ENCODE results near the gene ADAMTS14.
"Not testable (repeated sequence)": the region's sequence is repeated elsewhere in the genome, so short reads cannot be mapped to it uniquely, and the experiment has no call there.

ADAMTS14 gene

DNA sequence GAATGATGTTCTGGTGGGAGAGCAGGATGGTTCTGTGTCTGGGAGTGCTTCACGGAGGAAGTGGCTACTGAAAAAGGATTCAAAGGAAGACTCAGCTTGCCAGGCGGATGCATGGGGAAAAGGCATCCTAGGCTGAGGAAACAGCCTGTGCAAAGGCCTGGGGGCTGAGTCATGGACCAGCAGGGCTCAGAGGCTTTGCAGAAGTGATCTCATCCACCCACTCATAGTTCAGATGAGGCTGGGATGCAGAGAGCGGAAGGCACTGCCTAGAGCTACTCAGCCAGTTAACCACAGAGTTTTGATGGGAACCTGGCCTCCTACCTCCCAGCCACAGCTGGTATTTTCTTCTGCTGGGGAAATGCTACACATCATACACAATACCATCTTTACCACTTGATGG is 15.8 kb upstream of the ADAMTS14 start:
- DNase-seq, result no peak

GRCh38 chr10:70657041-70657440 is 15.3 kb upstream of the ADAMTS14 start:
- no peak for DNase-seq

GRCh38 chr10:70658582-70659136 is 13.6 kb upstream of the ADAMTS14 start:
- DNase-seq, result no peak

GRCh38 chr10:70659306-70659705 is 13.0 kb upstream of the ADAMTS14 start:
- no peak for DNase-seq

DNA sequence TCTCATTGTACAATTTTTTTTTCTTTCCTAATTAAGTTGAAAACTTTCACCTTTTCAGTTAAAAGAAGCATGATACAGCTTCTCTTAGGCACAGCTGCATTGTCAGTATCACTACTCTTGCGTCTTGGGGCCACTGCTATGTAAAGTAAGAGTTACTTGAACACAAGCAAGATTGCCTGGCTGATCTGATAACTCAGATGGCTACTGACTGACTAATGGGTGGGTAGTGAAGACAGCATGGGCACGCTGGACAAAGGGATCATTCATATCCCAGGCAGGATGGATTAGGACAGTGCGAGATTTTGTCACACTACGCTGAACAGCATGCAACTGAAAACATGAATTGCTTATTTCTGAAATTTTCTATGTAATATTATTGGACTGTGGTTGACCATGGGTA is 11.6 kb upstream of the ADAMTS14 start:
- DNase-seq, result no peak

DNA sequence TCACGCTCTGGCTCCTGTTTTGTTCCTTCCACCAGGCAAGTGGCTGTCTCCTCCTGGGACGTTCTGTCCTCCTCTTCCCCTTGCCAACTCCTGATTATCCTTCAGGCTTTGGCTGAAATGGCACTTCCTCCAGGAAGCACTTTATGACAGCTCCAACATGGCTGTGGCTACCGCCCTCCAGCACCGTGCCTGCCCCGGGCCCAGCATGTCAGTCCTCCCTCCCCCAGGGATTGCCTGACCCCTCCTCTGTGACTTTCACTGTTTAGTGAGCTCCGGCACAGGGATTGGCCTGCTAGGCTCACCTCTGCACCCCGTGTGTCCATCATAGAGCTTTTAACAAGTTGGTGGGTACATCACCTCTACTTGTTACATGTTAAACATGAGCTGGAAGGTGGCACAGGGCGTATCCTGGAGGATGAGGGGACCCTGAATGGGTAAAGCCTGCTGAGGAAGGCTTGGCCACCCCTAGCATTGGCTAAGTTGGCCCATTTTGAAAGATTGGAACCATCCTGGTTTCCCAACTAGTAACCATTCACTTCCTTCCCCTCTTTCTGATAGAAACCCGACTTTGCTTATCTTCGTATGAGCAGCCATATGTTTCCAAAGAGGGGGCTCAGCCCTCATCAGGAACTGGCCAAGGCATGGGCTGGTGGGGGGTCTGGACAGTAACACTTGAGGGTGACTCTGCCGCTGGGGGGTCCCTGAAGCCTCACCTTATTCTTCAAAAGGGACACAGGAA is 10.5 kb upstream of the ADAMTS14 start:
- DNase-seq, result no peak

DNA sequence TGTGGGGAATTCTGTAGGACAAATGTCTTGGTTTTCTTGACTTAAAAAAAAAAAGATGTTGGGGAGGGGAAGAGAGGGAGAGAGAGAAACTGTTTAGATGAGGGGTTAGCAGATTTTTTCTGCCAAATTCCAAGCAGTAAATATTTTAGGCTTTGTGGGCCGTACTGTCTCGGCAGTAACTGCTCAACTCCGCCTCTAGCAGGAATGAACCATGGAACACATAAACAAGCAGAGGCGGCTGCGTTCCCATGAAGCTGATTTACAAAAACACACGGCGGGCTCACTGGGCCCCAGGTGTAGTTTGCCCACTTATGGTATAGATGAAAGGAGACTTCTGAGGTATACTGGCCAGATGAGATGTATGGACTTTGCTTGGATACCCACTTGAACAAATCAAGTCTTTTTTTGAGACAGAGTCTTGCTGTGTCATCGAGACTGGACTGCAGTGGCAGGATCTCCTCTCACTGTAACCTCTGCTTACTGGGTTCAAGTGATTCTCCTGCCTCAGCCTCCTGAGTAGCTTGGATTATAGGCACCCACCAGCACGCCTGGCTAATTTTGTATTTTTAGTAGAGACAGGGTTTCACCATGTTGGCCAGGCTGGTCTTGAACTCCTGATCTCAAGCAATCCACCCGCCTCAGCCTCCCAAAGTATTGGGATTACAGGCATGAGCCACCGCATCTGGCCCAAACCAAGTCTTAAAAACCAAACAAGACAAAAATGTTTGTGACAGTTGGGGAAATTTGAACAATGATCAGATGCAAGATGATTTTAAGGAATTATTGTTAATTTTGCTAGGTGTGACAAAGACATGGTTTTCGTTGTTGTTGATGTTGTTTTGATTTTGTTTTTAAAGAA is 9.7 kb upstream of the ADAMTS14 start:
- DNase-seq, result no peak

GRCh38 chr10:70663458-70664409 is 8.6 kb upstream of the ADAMTS14 start:
- not testable (repeated sequence) for DNase-seq

DNA sequence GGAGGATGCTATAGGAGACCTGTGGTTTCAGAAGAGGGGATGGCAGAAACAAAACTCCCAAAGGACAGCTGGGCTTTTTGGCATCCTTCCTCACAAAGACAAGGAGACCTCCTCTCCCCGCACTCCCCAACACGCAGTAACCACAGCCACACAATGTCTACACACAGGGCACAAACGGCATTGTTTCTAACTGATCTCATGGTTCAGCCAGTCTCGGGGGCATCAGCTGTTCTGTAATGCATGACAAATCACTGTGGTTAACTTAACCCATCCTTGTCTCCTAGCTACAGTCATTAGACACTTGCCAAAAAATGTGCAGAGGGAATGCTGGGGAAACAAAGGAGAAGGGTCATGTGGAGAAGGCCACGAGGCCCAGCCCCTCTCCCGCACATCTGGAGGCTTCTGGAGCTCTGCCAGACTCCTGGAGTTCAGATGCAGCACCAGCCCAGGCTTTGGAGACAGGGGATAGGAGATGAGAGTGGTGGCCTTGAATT is 7.6 kb upstream of the ADAMTS14 start:
- DNase-seq, result peak in 1 of 2 experiments; percentile 19

DNA sequence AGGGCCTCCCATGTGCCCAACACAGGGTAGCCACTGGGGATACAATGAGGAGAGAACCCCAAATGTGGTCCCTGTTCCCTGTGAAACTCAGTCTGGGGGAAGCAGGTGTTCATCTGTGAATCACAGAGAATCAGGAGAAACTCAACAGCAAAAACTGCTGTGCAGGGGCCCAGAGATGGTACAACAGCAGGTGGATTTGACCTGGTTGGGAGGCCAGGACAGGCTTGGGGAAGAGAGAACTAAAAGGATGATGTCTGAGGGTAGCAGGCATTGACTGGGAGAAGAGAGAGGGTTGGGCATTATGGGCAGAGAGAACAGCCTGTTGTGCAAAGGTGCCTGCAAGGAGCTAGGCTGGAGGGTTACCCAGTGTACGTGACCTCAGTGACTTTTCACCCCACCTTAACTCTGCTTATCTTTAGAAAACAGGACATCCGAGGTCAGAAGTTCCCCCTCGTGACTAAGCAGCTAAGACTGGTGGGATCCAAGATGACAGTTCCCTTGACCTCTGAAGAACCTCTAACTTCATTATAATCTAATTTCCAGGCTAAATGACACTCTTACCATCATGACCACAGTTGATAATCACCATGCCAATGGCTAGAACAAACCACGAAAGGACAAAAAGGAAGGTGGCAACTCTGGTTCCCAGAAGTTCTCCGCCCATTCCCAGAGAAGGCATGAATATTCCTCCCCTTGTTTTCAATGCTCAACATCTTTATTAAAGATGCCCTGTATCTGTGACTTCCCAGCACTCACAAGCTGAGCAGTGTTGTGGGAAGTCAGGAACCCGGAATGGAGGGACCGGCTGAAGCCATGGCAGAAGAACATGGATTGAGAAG is 5.1 kb upstream of the ADAMTS14 start:
- DNase-seq, result no peak

- not testable (repeated sequence) for DNase-seq
These were observed 4.5 kb upstream of the ADAMTS14 start for GRCh38 chr10:70667818-70668217.

DNA sequence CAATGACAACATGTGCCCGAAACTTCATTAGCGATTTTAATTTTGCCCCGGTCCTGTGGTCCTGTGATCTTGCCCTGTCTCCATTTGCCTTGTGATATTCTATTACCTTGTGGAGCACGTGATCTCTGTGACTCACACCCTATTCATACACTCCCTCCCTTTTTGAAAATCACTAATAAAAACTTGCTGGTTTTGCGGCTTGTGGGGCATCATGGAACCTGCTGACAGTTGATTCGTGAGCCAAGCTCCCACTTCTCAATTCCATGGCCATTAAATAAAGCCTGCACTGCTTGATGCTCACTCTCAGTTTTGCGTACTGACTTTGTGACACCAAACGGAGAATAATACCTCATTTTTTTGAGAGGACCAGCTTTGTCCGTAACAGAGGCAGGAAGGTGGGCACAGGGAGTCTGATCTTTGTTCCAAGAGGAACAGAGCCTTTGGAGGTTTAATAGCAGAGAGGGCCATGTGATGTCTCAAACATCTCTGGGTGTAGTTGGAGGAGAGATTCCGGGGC is 3.8 kb upstream of the ADAMTS14 start:
- no peak for DNase-seq

GRCh38 chr10:70669015-70669414 is 3.3 kb upstream of the ADAMTS14 start:
- no peak for DNase-seq

GRCh38 chr10:70669732-70670317 is 2.5 kb upstream of the ADAMTS14 start:
- DNase-seq, result no peak

DNA sequence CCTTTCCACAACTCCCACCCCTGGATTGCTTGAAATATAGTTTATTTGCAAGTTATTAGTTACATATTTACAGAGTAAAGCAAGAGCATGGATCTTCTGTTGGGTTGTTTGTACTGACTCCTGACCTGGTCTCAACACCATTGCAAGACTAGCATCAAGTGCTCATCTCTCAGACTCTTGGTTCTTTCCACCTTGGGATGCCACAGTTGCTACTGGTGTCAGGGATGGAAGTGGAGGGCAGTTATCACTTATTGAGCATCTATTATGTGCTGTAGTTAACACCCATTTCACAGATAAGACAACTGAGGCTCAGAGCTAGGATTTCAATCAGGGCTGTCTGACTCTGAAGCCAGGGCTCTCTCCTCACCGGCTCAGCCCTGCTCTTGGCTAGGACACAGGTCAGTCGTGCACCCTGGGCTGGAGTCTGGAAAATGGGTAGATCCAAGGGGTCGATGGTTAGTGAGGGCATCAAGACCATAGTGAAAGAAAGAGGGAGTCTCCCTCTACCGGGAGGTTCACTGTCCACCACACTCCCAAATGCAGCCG is 614 bp upstream of the ADAMTS14 start:
- no peak for DNase-seq

GRCh38 chr10:70673043-70673928 is 980 bp downstream of the ADAMTS14 start:
- no peak for DNase-seq

DNA sequence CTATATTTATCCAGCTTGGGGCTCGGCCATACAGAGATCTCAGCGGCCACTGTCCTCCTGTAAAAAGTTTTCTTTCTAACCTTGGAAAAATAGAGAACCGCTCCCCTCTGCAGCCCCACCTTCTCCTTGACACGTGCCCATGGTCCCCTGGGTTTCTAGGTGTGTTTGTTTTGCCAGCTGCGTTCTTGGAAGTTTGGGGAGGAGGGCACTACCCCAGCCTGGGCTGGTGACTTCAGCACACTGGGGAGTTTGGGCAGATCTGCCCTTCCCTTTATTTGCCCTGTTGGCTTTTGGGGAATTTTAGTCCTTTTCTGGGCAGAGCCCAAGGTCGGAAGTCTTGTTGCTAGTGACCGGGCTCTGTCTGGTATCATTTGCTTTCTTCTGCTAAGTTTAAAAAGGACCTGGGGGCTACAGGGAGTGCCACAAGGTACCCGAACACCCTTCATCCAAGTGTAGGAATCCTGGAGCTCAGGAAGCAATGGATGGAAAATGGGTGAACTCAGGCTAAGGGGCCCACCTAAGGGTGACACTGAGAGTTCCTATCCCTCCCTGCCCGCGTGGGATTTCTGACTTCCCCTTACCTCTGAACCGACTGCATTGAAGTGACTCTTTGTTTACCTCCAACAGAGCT is 1.7 kb downstream of the ADAMTS14 start:
- DNase-seq, result no peak

- DNase-seq, result no peak
These were observed 2.5 kb downstream of the ADAMTS14 start for GRCh38 chr10:70674560-70675495.
